Osteocyte (in vitro differentiated cells): Measurements from ENCODE around the gene STRN4. TPM values are rescaled to one million over a fixed set of nuclear protein-coding genes. Genes with fewer than 3 reads are reported as not detected.
"Not testable (repeated sequence)": the region's sequence is repeated elsewhere in the genome, so short reads cannot be mapped to it uniquely, and the experiment has no call there.

Source experiments
- DNase-seq: peaks from one replicate; pipeline ENCODE4 v3.0.0; 2021; ENCODE audit warnings: mixed read lengths; ENCODE audit not compliant: unreplicated experiment; ENCODE audit errors: extremely low spot score
- H3K27ac Mint-ChIP-seq: one replicate; pipeline ENCODE4 v1.8.0; 2021; ENCODE audit warnings: mild to moderate bottlenecking, mixed read lengths; ENCODE audit not compliant: unreplicated experiment
- H3K27me3 Mint-ChIP-seq: one replicate; pipeline ENCODE4 v1.8.0; 2021; ENCODE audit warnings: mixed read lengths; ENCODE audit not compliant: unreplicated experiment
- H3K36me3 Mint-ChIP-seq: one replicate; pipeline ENCODE4 v1.8.0; 2021; ENCODE audit warnings: mixed read lengths; ENCODE audit not compliant: unreplicated experiment
- H3K4me1 Mint-ChIP-seq: one replicate; pipeline ENCODE4 v1.8.0; 2021; ENCODE audit warnings: mixed read lengths; ENCODE audit not compliant: unreplicated experiment
- H3K4me3 Mint-ChIP-seq: one replicate; pipeline ENCODE4 v1.8.0; 2021; ENCODE audit warnings: mild to moderate bottlenecking, moderate library complexity, mixed read lengths; ENCODE audit not compliant: unreplicated experiment
- H3K9me3 Mint-ChIP-seq: one replicate; pipeline ENCODE4 v1.8.0; 2021; ENCODE audit warnings: mixed read lengths; ENCODE audit not compliant: unreplicated experiment
- CTCF ChIP-seq: fragments of 200-600 bp; sonication (generic); IDR thresholded peaks from 2 replicates; pipeline ENCODE4 v1.5.0; 2021; ENCODE audit warnings: antibody characterized with exemption, mild to moderate bottlenecking, moderate library complexity
- total RNA-seq: library from RNA; stranded (reverse); gene quantifications from 2 replicates; pipeline ENCODE4 v1.2.1, GENCODE V29; 2021

STRN4 gene
- total RNA-seq, 1 donor from 2014 or later, result 93.5 TPM

GRCh38 chr19:46761418-46761831 is 15.2 kb upstream of the STRN4 start:
- no peak for DNase-seq

GRCh38 chr19:46760897-46761296 is 14.6 kb upstream of the STRN4 start:
- not testable (repeated sequence) for H3K9me3 Mint-ChIP-seq, H3K27me3 Mint-ChIP-seq, H3K36me3 Mint-ChIP-seq, H3K4me3 Mint-ChIP-seq, DNase-seq
- Mint-ChIP-seq H3K27ac (peak overlapping the region; percentile 27), H3K4me1 (peaks cover 17% of the 10 kb centered on the region)

More at GRCh38 chr19:46761418-46761831, 15.2 kb upstream of the STRN4 start:
- peaks cover 17% of the 10 kb centered on the region for H3K4me1 Mint-ChIP-seq
- no peak overlapping the region for H3K4me3 Mint-ChIP-seq
- H3K27me3 Mint-ChIP-seq, result no peaks in the 10 kb centered on the region
- H3K27ac Mint-ChIP-seq, result peak overlapping the region; percentile 27
- peaks cover 6% of the 10 kb centered on the region for H3K36me3 Mint-ChIP-seq
- TF ChIP-seq CTCF, result no peak
- no peaks in the 10 kb centered on the region for H3K9me3 Mint-ChIP-seq

GRCh38 chr19:46760363-46760762 is 14.1 kb upstream of the STRN4 start:
- peaks cover 6% of the 10 kb centered on the region for H3K36me3 Mint-ChIP-seq
- DNase-seq, result no peak
- peak overlapping the region; percentile 47 for H3K27ac Mint-ChIP-seq
- H3K9me3 Mint-ChIP-seq, result no peaks in the 10 kb centered on the region
- no peaks in the 10 kb centered on the region for H3K27me3 Mint-ChIP-seq
- H3K4me3 Mint-ChIP-seq, result no peak overlapping the region
- H3K4me1 Mint-ChIP-seq, result peaks cover 17% of the 10 kb centered on the region
- no peak for TF ChIP-seq CTCF

GRCh38 chr19:46759817-46760333 is 13.6 kb upstream of the STRN4 start:
- Mint-ChIP-seq H3K4me1 (peaks cover 20% of the 10 kb centered on the region), H3K36me3 (peaks cover 6% of the 10 kb centered on the region), H3K27ac (peak overlapping the region; percentile 47), H3K27me3 (no peaks in the 10 kb centered on the region), H3K9me3 (no peaks in the 10 kb centered on the region), H3K4me3 (no peak overlapping the region)
- no peak for TF ChIP-seq CTCF
- no peak for DNase-seq

GRCh38 chr19:46759206-46759605 is 13.0 kb upstream of the STRN4 start:
- Mint-ChIP-seq H3K4me1 (peaks cover 21% of the 10 kb centered on the region), H3K27me3 (no peaks in the 10 kb centered on the region), H3K4me3 (no peak overlapping the region), H3K27ac (no peak overlapping the region), H3K9me3 (no peaks in the 10 kb centered on the region), H3K36me3 (peaks cover 6% of the 10 kb centered on the region)
- TF ChIP-seq CTCF, result no peak
- DNase-seq, result no peak

GRCh38 chr19:46756544-46756888 is 10.3 kb upstream of the STRN4 start:
- Mint-ChIP-seq H3K27me3 (no peaks in the 10 kb centered on the region), H3K27ac (no peak overlapping the region)

More at GRCh38 chr19:46756544-46756888, 10.3 kb upstream of the STRN4 start:
- no peak for TF ChIP-seq CTCF
- H3K9me3 Mint-ChIP-seq, result no peaks in the 10 kb centered on the region
- H3K4me3 Mint-ChIP-seq, result no peak overlapping the region
- H3K36me3 Mint-ChIP-seq, result peaks cover 6% of the 10 kb centered on the region
- H3K4me1 Mint-ChIP-seq, result peaks cover 24% of the 10 kb centered on the region
- DNase-seq, result no peak
